Measurements from ENCODE around the gene HK1.

HK1 gene

GRCh38 chr10:69419744-69420126, 141.4 kb downstream of the HK1 start:
- no peak overlapping the region for H3K4me3 ChIP-seq (ENCODE audit: low read length)
- DNase-seq, result no peak
- H3K27ac ChIP-seq (ENCODE audit: low read length), result no peak overlapping the region
- H3K9me3 ChIP-seq (replicated peaks; ENCODE audit: insufficient read depth, low read length), result no peaks in the 10 kb centered on the region
- no peaks in the 10 kb centered on the region for H4K20me1 ChIP-seq (ENCODE audit: insufficient read depth, low read length)
- H3K36me3 ChIP-seq (replicated peaks; ENCODE audit: insufficient read depth, low read length), result no peaks in the 10 kb centered on the region
- H3K4me1 ChIP-seq (ENCODE audit: low read length), result no peaks in the 10 kb centered on the region
- H3K27me3 ChIP-seq (replicated peaks; ENCODE audit: insufficient read depth, low read length), result peaks cover 39% of the 10 kb centered on the region; the same call in 1 of the 2 replicates
- H3K4me2 ChIP-seq (ENCODE audit: low read depth, low read length), result no peak overlapping the region
- H3F3A ChIP-seq (ENCODE audit: insufficient read depth, low read length), result no peaks in the 10 kb centered on the region
- TF ChIP-seq CTCF (IDR thresholded peaks at IDR 0.05; ENCODE audit: low read length) (no peak), EZH2phosphoT487 (IDR thresholded peaks at IDR 0.05; ENCODE audit: low read length) (no peak), EZH2 (optimal IDR thresholded peaks at IDR 0.05; ENCODE audit: low read depth, low read length) (no peak)
- H2AFZ ChIP-seq (ENCODE audit: low read length), result no peak overlapping the region
- no peak overlapping the region for H3K9ac ChIP-seq (ENCODE audit: low read length)
- no peaks in the 10 kb centered on the region for H3K79me2 ChIP-seq (ENCODE audit: low read length)
- no peaks in the 10 kb centered on the region for H3K9me2 ChIP-seq (replicated peaks; ENCODE audit: insufficient read depth, low read length)

GRCh38 chr10:69421611-69422308, 143.5 kb downstream of the HK1 start:
- Histone ChIP-seq H3K4me3 (ENCODE audit: low read length) (no peak overlapping the region), H3K9ac (ENCODE audit: low read length) (no peak overlapping the region)

GRCh38 chr10:69422676-69423075, 144.4 kb downstream of the HK1 start:
- TF ChIP-seq CTCF (IDR thresholded peaks at IDR 0.05; ENCODE audit: low read length), result no peak
- TF ChIP-seq EZH2phosphoT487 (IDR thresholded peaks at IDR 0.05; ENCODE audit: low read length), result no peak
- no peak for TF ChIP-seq EZH2 (optimal IDR thresholded peaks at IDR 0.05; ENCODE audit: low read depth, low read length)
- H3K9me3 ChIP-seq (replicated peaks; ENCODE audit: insufficient read depth, low read length), result no peaks in the 10 kb centered on the region
- no peak for DNase-seq
- peaks cover 14% of the 10 kb centered on the region for H3K4me1 ChIP-seq (ENCODE audit: low read length)
- H2AFZ ChIP-seq (ENCODE audit: low read length), result no peak overlapping the region
- H3K79me2 ChIP-seq (ENCODE audit: low read length), result no peaks in the 10 kb centered on the region
- H3K36me3 ChIP-seq (replicated peaks; ENCODE audit: insufficient read depth, low read length), result no peaks in the 10 kb centered on the region
- no peaks in the 10 kb centered on the region for H4K20me1 ChIP-seq (ENCODE audit: insufficient read depth, low read length)
- no peak overlapping the region for H3K9ac ChIP-seq (ENCODE audit: low read length)
- peaks cover 21% of the 10 kb centered on the region; the same call in 1 of the 2 replicates for H3K27me3 ChIP-seq (replicated peaks; ENCODE audit: insufficient read depth, low read length)
- H3F3A ChIP-seq (ENCODE audit: insufficient read depth, low read length), result no peaks in the 10 kb centered on the region
- H3K4me2 ChIP-seq (ENCODE audit: low read depth, low read length), result no peak overlapping the region
- H3K9me2 ChIP-seq (replicated peaks; ENCODE audit: insufficient read depth, low read length), result no peaks in the 10 kb centered on the region
- H3K4me3 ChIP-seq (ENCODE audit: low read length), result no peak overlapping the region
- H3K27ac ChIP-seq (ENCODE audit: low read length), result no peak overlapping the region

More at GRCh38 chr10:69421611-69422308, 143.5 kb downstream of the HK1 start:
- TF ChIP-seq EZH2 (optimal IDR thresholded peaks at IDR 0.05; ENCODE audit: low read depth, low read length) (no peak), CTCF (IDR thresholded peaks at IDR 0.05; ENCODE audit: low read length) (no peak), EZH2phosphoT487 (IDR thresholded peaks at IDR 0.05; ENCODE audit: low read length) (no peak)
- H3K27me3 ChIP-seq (replicated peaks; ENCODE audit: insufficient read depth, low read length), result peaks cover 29% of the 10 kb centered on the region; the same call in 1 of the 2 replicates
- H3K79me2 ChIP-seq (ENCODE audit: low read length), result no peaks in the 10 kb centered on the region
- H2AFZ ChIP-seq (ENCODE audit: low read length), result no peak overlapping the region
- H3K9me2 ChIP-seq (replicated peaks; ENCODE audit: insufficient read depth, low read length), result no peaks in the 10 kb centered on the region
- no peak overlapping the region for H3K4me2 ChIP-seq (ENCODE audit: low read depth, low read length)
- no peaks in the 10 kb centered on the region for H3K9me3 ChIP-seq (replicated peaks; ENCODE audit: insufficient read depth, low read length)
- H3F3A ChIP-seq (ENCODE audit: insufficient read depth, low read length), result no peaks in the 10 kb centered on the region
- DNase-seq, result no peak
- H3K27ac ChIP-seq (ENCODE audit: low read length), result no peak overlapping the region
- H4K20me1 ChIP-seq (ENCODE audit: insufficient read depth, low read length), result no peaks in the 10 kb centered on the region
- no peaks in the 10 kb centered on the region for H3K36me3 ChIP-seq (replicated peaks; ENCODE audit: insufficient read depth, low read length)
- peaks cover 14% of the 10 kb centered on the region for H3K4me1 ChIP-seq (ENCODE audit: low read length)

All from MM.1S (cell line).